Measurements from ENCODE around the gene RPTOR.

The RPTOR gene

GRCh38 chr17:80856863-80857755 is 312.5 kb downstream of the RPTOR start:
- H3K27ac ChIP-seq (ENCODE audit: low read depth, low read length, poor library complexity, severe bottlenecking), result no peak overlapping the region
- no peaks in the 10 kb centered on the region for H3K4me1 ChIP-seq (ENCODE audit: insufficient read depth, low read length, severe bottlenecking)
- H3K79me2 ChIP-seq (ENCODE audit: insufficient read depth, low read length), result no peaks in the 10 kb centered on the region
- H3K9ac ChIP-seq (ENCODE audit: low read length), result no peak overlapping the region
- H3K27me3 ChIP-seq (ENCODE audit: insufficient read depth, low read length), result no peaks in the 10 kb centered on the region
- H3K36me3 ChIP-seq (ENCODE audit: insufficient read depth, low read length), result peaks cover 98% of the 10 kb centered on the region
- H3K9me2 ChIP-seq (ENCODE audit: low read depth, low read length), result no peaks in the 10 kb centered on the region
- no peak overlapping the region for H3K4me3 ChIP-seq (ENCODE audit: low read depth, low read length, poor library complexity, severe bottlenecking)
- no peaks in the 10 kb centered on the region for H3K9me3 ChIP-seq (ENCODE audit: low read length)
- H3K4me2 ChIP-seq (ENCODE audit: low read length), result no peak overlapping the region
- no peaks in the 10 kb centered on the region for H3F3A ChIP-seq (ENCODE audit: insufficient read depth, low read length)
- TF ChIP-seq EZH2 (IDR thresholded peaks at IDR 0.05; ENCODE audit: borderline replicate concordance, low read length), result no peak
- TF ChIP-seq, protein P1, sequence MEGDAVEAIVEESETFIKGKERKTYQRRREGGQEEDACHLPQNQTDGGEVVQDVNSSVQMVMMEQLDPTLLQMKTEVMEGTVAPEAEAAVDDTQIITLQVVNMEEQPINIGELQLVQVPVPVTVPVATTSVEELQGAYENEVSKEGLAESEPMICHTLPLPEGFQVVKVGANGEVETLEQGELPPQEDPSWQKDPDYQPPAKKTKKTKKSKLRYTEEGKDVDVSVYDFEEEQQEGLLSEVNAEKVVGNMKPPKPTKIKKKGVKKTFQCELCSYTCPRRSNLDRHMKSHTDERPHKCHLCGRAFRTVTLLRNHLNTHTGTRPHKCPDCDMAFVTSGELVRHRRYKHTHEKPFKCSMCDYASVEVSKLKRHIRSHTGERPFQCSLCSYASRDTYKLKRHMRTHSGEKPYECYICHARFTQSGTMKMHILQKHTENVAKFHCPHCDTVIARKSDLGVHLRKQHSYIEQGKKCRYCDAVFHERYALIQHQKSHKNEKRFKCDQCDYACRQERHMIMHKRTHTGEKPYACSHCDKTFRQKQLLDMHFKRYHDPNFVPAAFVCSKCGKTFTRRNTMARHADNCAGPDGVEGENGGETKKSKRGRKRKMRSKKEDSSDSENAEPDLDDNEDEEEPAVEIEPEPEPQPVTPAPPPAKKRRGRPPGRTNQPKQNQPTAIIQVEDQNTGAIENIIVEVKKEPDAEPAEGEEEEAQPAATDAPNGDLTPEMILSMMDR (IDR thresholded peaks at IDR 0.05; ENCODE audit: low read length), result no peak
- no peaks in the 10 kb centered on the region for H4K20me1 ChIP-seq (ENCODE audit: insufficient read depth, low read length)
- H2AFZ ChIP-seq (ENCODE audit: low read length), result no peak overlapping the region

GRCh38 chr17:80857756-80858171 is 313.1 kb downstream of the RPTOR start:
- no peak for TF ChIP-seq EZH2 (IDR thresholded peaks at IDR 0.05; ENCODE audit: borderline replicate concordance, low read length)
- TF ChIP-seq, protein P1 (IDR thresholded peaks at IDR 0.05; ENCODE audit: low read length), result no peak
- Histone ChIP-seq H3K9ac (ENCODE audit: low read length) (no peak overlapping the region), H3K4me1 (ENCODE audit: insufficient read depth, low read length, severe bottlenecking) (no peaks in the 10 kb centered on the region), H3K79me2 (ENCODE audit: insufficient read depth, low read length) (no peaks in the 10 kb centered on the region), H3K36me3 (ENCODE audit: insufficient read depth, low read length) (peaks cover 98% of the 10 kb centered on the region), H3K4me3 (ENCODE audit: low read depth, low read length, poor library complexity, severe bottlenecking) (no peak overlapping the region), H3K9me3 (ENCODE audit: low read length) (no peaks in the 10 kb centered on the region), H3K27me3 (ENCODE audit: insufficient read depth, low read length) (no peaks in the 10 kb centered on the region), H3K9me2 (ENCODE audit: low read depth, low read length) (no peaks in the 10 kb centered on the region), H4K20me1 (ENCODE audit: insufficient read depth, low read length) (no peaks in the 10 kb centered on the region), H3F3A (ENCODE audit: insufficient read depth, low read length) (no peaks in the 10 kb centered on the region), H3K27ac (ENCODE audit: low read depth, low read length, poor library complexity, severe bottlenecking) (no peak overlapping the region), H3K4me2 (ENCODE audit: low read length) (no peak overlapping the region), H2AFZ (ENCODE audit: low read length) (no peak overlapping the region)

DNA sequence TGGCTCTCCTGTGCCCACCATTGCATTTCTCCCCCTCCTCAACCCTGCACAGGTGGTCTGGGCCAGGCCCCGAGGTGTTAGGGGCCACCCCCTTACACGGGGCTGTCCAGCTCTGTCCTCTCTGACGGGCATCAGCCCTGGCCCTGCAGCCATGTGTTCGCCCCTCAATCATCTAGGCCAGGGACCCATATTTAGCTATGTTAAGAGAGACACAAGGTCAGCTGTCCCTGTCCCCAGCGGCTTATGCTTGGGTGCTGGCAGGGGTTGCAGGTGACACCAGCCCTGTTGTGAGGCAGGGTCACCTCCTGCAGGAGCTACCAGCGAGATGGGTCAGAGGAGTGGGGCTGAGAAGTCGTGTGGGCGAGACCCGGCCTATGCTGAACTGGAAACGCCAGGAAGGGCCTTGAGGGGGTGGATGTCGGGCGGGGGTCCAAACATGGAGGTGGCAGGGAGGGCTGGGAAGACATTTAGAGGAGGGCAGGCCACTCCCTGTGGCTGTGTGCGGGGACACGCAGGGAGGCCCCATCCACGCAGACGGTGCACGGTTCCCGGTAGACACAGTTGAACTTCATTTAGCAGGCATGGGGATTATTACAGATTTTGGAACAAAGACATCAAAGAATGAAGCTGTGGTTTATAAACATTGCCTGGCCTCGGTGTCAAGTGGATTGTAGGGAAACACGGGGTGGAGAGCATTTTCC is 313.8 kb downstream of the RPTOR start:
- Histone ChIP-seq H3K9me2 (ENCODE audit: low read depth, low read length) (no peaks in the 10 kb centered on the region), H2AFZ (ENCODE audit: low read length) (no peak overlapping the region), H3K27ac (ENCODE audit: low read depth, low read length, poor library complexity, severe bottlenecking) (no peak overlapping the region), H3K4me1 (ENCODE audit: insufficient read depth, low read length, severe bottlenecking) (no peaks in the 10 kb centered on the region), H3K9me3 (ENCODE audit: low read length) (no peaks in the 10 kb centered on the region), H3K4me3 (ENCODE audit: low read depth, low read length, poor library complexity, severe bottlenecking) (no peak overlapping the region), H3K36me3 (ENCODE audit: insufficient read depth, low read length) (peaks cover 98% of the 10 kb centered on the region), H3K9ac (ENCODE audit: low read length) (no peak overlapping the region), H4K20me1 (ENCODE audit: insufficient read depth, low read length) (no peaks in the 10 kb centered on the region), H3K79me2 (ENCODE audit: insufficient read depth, low read length) (no peaks in the 10 kb centered on the region), H3K27me3 (ENCODE audit: insufficient read depth, low read length) (no peaks in the 10 kb centered on the region), H3K4me2 (ENCODE audit: low read length) (no peak overlapping the region), H3F3A (ENCODE audit: insufficient read depth, low read length) (no peaks in the 10 kb centered on the region)
- no peak for TF ChIP-seq EZH2 (IDR thresholded peaks at IDR 0.05; ENCODE audit: borderline replicate concordance, low read length)
- TF ChIP-seq, protein P1 (IDR thresholded peaks at IDR 0.05; ENCODE audit: low read length), result no peak

Data from OCI-LY1 (cell line).